Stimulated activated CD4-positive, alpha-beta T cell treated with anti-CD3 and anti-CD28 coated beads, Interleukin-4, amount 100 ng/mL, for 1 hour (primary cell): ENCODE measurements around the gene WFIKKN1.

Experiments
- DNase-seq: peaks from one replicate; pipeline ENCODE4 v3.0.0-alpha.2; 2020

WFIKKN1 gene

DNA sequence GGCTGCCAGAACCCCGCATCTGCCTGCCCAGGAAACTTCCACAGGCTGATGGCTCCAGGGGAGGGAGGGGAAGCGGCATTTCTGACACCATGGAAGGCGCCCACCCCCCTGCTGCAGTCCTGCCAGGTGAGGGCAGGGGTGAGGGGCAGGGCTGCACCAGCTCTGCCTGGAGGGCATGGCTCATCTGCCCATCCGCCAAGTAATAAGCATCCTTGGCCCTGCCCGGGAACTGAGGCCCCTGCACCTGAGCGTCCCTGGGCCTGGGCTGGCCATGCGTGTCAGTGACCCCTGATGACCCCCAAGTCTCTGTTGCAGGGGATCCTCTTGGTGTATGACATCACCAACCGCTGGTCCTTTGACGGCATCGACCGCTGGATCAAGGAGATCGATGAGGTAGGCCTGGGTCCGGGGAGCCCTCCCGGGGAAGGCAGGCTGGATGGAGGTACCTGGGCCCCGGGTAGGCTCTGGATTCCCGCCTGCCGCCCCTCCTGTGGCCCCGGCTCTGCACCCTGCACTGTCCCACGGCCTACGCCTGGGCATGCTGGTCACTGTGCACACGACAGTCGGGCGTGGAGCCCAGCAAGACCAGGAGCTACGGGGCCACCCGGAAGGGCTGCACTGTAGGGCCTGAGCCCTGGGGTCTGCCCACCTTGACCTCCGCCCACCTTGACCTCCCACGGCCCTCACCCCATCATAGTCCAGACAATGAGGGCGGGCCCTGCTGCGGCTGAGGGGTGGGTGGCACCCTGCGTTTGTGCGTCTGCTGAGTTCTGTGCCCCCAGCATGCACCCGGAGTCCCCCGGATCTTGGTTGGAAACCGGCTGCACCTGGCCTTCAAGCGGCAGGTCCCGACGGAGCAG, 5.4 kb upstream of the WFIKKN1 start:
- no peak for DNase-seq

DNA sequence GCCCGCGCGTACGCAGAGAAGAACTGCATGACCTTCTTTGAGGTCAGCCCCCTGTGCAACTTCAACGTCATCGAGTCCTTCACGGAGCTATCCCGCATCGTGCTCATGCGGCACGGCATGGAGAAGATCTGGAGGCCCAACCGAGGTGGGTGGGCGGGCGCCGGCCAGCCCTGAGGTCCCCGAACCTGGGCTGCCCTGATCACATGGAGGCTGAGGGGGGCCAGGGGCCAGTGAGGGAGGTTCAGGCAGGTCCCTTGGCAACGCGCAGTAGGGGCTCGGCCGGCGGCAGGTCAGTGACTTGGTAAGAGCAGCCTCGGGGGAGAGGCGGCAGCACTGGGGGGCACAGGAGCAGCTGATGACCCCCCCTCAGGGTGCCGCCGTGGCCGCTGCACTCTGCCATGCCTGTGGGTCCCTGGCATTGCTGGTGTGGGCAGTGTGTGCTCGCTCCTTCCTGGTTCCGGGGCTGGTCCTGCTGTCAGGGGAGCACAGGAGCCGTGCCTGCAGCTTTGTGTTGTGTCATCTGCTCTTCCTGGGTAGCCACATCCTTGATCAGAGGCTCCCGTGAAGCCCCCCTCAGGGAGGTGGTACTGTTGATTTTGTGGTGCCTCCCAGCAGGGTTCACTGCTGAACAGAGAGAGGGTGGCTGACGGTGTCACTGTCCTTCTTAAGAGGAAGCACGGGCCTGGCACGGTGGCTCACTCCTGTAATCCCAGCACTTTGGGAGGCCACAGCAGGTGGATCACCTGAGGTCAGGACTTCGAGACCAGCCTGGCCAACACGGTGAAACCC, 4.6 kb upstream of the WFIKKN1 start:
- no peak for DNase-seq

DNA sequence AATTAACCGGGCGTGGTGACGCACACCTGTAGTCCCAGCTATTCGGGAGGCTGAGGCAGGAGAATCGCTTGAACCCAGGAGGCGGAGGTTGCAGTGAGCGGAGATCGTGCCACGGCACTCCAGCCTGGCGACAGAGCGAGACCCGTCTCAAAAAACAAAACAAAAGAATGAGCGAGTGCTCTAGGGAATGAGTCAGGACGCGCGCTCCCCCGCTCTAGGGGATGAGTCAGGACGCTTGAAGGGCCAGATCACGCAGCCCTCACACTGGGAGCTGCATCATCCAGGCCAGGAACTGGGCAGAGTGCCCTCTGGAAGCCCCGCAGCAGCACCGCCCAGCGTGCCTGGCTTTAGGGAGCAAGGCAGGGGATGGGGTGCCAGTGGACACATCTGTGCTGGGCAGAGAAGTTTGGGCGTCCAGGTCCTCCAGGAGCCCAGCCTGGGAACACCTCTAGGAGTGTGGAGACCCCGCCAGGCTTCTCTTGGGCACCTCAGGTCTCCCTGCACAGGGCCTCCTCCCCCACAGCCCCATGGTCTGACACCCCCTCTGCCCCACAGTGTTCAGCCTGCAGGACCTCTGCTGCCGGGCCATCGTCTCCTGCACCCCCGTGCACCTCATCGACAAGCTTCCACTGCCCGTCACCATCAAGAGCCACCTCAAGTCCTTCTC, 3.9 kb upstream of the WFIKKN1 start:
- DNase-seq, result no peak

DNA sequence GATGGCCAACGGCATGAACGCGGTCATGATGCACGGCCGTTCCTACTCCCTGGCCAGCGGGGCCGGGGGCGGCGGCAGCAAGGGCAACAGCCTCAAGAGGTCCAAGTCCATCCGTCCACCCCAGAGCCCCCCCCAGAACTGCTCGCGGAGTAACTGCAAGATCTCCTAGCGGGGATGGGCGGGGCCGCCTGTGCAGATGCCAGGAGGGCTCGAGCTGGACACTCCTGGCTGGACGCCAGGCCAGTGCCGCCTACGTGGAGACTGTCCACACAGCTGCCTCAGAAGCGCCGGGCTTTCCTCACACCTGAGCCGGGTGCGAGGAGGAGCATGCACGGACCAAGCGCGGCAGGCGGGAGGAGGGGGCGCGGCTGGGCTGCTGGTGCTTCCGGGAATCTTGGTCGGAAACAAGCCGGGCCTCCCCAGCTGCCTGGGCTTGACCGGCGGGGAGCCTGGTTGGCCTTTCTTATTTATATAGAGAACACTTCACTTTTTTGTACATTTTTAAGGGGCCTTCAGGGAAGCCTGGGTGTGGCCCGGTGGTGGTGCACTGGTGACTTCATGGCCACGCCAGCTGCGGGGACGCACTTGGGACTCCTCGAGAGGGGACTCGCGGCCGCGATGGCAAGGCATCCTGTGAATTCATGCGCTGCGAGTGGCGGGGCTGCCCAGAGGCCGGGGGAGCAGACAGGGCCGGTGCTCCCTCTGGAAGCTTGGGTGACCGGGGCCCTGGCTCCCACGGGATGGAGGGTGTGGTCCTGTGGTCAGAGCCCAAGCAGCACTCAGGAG, 3.1 kb upstream of the WFIKKN1 start:
- no peak for DNase-seq

DNA sequence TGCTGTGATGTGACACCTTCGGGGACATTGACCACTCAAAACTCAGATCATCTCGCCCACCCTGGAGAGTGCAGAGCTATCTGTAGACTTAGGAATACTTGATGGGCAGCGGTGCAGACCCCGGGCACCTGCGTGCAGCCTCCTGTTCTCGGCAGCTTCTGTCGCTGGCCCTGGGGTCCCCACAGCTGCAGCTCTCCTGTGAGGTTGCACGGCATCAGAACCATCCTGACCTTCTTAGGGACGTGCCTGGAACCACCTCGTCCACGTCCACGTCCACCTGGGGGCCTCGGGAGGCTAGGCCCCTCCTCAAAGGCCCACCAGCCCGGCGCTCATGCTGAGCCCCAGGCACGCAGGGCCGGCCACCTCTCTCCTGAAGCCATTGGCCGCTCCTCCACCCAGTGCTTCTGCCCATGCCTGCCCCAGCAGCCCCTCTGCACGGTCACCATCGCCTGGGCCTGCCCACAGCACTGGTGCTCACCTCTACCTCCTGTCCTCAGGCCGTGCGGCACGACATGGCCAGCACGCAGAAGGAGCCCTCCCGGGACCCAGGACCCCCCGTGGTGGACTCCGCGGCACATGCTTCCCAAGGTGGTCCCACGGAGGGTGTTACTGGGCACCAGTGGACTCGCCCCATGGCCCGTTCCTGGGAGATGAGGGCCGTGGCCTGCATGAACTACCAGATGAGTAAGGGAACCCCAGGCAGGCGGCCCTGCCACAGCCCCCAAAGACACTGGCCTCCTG, 2.3 kb upstream of the WFIKKN1 start:
- DNase-seq, result no peak

DNA sequence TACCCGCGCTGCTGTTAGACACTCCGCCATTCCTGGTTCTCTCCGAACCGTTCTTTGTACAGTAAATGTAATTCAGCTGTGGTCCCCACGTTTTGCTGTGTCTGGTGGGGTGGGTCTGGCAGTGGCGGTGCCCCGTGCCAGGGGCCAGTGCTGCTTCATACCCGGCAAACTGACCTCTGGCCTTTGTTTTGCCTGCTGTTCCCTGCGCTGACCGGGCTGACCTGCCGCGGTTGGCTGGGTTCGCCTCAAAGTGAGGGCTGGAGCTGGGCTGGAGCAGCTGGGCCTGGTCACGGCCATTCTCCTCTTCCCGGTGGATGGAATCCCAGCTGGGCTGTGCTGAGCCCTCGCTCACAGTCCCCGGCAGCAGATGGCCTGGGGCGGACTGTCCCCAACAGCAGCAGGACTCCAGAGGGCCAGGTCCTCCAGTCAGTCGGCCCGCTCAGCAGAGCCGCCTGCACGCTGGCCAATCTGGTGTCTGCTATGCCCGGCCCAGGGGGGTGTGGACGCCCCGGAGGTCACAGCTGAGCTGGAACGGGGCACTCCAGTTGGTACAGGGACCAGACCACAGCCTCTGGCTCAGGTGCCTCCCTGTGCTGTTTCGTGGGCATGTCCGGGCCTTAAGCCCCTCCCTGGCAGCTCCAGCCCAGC, 1.5 kb upstream of the WFIKKN1 start:
- DNase-seq, result no peak

DNA sequence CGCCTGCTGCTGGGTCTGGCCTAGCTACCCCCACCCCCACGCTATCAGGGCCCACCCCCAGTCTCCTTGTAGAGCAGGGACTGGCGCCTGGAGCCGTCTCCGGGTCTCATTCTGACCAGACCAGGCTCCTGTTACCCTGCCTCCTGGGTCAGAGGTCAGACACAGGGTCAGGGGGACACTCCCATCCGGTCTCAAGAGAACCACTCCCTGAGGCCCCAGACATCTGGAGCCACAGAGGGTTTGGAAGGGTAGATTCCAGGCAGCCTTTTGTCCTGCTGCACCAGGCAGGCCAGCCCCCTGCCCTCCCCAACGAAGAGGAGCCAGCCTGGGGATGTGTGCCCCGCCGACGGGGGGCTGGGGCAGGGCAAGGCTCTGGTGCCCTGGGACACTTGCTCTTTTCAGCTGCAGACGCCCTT, 944 bp upstream of the WFIKKN1 start:
- DNase-seq, result no peak

DNA sequence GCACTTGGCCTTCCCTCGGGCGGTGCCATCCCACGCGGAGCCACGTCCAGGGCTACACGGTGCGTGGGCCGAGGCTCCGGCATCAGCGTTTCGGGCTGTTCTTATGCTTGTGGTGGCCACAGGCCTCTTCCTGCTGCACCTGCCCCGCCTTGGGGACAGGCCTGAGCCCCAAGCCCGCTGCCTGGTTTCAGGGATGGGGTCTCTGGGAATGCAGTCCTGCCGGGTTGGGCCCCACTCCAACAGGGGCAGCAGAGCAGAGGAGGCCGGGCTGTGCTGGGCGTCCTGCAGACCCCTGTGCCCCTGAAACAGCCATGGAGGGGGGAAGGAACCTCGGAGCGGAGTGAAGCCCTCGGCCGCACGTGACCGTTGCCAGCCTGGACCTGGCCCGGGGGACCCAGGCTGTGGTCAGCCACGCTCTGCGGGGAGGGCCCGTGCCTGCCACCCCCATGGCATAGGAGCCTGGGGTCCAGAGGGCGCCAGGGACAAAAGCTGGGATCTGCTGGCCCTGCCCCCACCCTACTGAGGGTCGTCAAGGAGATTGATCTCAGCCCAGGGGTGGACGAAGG, 453 bp upstream of the WFIKKN1 start:
- no peak for DNase-seq

DNA sequence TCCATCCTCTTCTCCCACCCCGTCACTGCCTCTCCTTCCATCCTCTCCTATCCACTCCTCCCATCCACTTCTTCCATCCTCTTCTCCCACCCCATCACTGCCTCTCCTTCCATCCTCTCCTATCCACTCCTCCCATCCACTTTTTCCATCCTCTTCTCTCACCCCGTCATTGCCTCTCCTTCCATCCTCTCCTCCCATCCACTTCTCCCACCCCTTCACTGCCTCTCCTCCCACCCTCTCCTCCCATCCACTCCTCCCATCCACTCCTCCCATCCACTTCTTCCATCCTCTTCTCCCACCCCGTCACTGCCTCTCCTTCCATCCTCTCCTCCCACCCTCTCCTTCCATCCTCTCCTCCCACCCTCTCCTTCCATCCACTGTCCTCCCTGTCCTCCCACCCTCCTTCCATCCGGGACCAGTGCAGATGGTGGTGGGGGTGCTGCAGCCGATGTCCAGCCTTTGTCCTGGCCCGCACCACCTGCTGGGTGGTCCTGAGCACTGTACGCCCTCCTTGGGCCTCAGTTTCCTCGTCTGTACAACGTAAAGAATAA, 1.1 kb downstream of the WFIKKN1 start:
- DNase-seq, result no peak

DNA sequence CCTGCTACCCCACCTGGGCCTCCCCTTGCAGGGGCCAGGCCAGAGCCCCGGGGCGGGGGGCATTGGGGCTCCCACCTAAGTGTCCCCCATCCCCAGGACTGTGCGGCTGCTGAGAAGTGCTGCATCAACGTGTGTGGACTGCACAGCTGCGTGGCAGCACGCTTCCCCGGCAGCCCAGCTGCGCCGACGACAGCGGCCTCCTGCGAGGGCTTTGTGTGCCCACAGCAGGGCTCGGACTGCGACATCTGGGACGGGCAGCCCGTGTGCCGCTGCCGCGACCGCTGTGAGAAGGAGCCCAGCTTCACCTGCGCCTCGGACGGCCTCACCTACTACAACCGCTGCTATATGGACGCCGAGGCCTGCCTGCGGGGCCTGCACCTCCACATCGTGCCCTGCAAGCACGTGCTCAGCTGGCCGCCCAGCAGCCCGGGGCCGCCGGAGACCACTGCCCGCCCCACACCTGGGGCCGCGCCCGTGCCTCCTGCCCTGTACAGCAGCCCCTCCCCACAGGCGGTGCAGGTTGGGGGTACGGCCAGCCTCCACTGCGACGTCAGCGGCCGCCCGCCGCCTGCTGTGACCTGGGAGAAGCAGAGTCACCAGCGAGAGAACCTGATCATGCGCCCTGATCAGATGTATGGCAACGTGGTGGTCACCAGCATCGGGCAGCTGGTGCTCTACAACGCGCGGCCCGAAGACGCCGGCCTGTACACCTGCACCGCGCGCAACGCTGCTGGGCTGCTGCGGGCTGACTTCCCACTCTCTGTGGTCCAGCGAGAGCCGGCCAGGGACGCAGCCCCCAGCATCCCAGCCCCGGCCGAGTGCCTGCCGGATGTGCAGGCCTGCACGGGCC, 1.9 kb downstream of the WFIKKN1 start:
- no peak for DNase-seq

DNA sequence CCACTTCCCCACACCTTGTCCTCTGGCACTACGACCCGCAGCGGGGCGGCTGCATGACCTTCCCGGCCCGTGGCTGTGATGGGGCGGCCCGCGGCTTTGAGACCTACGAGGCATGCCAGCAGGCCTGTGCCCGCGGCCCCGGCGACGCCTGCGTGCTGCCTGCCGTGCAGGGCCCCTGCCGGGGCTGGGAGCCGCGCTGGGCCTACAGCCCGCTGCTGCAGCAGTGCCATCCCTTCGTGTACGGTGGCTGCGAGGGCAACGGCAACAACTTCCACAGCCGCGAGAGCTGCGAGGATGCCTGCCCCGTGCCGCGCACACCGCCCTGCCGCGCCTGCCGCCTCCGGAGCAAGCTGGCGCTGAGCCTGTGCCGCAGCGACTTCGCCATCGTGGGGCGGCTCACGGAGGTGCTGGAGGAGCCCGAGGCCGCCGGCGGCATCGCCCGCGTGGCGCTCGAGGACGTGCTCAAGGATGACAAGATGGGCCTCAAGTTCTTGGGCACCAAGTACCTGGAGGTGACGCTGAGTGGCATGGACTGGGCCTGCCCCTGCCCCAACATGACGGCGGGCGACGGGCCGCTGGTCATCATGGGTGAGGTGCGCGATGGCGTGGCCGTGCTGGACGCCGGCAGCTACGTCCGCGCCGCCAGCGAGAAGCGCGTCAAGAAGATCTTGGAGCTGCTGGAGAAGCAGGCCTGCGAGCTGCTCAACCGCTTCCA, 2.7 kb downstream of the WFIKKN1 start:
- DNase-seq, result no peak

DNA sequence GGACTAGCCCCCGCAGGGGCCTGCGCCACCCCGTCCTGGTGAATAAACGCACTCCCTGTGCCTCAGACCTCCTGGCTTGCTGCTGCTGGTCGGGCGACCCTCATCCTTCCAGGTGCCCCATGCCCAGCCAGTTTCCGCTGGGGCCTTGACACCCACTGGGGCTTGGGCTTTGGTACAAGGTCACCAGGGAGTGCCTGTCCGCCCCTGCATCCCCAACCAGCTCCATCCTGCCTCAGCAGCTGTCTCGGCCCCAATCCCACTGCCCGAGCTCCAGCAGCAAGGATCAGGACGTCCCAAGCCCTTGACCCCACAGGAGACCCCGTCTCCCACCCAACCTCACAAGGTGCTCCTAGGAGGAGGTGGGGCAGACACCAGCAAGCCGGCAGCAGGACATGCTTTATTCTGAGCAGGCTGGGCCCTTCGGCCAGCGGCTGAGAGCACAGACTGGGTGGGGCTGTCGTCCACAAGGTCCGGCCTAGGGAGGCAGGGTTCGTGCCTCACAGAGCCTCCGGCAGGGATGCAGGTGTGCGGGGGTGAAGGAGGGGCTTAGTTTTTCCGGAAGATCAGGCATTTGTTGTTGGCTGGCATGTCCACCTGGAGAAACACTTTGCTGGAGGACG, 3.4 kb downstream of the WFIKKN1 start:
- DNase-seq, result no peak

DNA sequence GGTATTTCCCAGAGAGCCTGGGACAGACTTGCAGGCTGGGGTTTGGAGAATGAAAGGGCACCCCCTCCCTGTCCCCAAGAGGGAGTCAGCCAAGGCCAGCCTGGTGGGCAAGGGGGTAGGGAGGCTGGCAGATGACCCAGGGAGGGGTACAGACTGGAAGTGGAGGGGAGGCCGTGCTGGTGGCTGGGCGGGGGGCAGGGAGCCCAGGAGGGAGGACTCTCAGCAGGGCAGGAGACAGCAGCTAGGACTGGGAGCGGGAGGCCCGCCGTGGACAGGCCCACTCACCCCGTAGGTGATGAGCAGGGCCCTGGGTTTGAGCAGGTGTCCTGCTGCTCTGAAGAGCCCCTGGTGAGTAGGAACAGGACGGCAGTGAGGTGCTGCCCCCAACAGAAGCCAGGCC, 4.2 kb downstream of the WFIKKN1 start:
- no peak for DNase-seq

DNA sequence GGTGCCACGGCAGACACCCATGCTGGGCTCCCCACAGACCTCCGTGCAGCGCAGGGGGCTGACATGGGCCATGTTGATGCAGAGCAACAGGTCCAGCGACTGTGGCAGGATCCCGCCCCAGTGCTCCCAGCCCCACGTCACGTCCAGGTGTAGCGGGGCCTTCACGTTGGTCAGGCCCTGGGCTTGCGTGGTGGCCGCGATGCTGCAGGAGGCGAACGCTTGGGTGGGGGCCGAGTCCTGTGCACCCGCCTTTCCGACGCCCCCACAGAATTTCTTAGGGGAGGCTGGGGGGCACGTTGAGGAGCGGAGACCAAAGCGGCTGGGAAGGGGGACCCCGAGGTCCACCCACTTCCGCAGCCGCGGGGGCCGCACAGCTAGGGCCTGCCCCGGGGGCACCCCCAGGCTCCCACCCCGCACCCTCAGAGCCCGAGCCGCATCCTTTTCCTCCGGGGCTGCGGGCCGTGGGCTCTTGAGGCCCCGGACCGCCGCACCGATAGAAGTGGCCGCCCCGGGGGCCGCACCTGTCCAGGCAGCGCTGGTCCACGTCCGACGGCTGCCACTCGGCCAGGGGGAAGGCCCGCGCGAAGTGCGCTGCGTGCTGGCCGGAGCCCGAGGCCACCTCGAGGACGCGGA, 4.9 kb downstream of the WFIKKN1 start:
- DNase-seq, result no peak

DNA sequence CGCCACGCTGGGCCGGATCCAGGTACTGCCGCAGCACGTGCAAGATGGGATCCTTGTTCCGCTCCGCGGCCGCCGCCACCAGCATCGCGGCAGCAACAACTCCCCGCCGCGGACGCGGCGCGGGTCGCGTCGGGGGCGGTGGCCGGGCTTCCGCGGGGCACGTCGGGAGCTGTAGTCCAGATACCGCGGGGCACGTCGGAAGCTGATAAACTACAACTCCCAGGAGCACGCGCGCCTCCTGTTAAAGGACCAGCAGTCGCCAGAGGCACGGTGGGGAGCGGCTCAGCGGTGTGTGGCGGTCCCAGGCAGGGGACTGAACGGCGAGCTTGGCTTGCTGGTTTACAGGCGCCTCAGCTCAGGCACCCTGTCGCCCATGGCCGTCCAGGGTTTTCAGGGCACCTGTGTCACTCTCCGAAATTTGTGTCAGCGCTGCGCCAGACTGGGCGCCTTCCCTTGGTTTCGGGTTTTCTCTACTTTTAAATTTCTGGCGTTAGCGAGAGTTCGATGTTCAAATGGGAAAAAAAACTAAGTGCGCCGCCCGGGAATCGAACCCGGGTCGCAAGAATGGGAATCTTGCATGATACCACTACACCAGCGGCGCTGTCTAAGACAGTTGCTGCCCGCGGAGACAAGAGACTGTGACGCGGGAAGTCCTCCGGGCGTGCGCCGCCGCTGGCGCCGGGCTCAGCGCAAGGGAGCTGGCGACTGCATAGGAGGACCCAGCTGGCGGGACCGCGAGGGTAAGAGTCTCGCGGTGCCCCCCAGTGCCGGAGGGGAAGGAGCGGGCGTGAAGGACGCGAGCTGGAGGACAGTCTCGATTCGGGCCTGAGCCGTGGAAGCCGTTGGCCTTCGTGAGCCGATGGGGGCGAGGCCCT, 5.7 kb downstream of the WFIKKN1 start, which contains the start of gene METTL26:
TSS of gene METTL26 (minus strand) at position 100 of the 875 bp plus-strand sequence. CDS start at position 85, 15 bp downstream.
- DNase-seq, result peak; percentile 93

DNA sequence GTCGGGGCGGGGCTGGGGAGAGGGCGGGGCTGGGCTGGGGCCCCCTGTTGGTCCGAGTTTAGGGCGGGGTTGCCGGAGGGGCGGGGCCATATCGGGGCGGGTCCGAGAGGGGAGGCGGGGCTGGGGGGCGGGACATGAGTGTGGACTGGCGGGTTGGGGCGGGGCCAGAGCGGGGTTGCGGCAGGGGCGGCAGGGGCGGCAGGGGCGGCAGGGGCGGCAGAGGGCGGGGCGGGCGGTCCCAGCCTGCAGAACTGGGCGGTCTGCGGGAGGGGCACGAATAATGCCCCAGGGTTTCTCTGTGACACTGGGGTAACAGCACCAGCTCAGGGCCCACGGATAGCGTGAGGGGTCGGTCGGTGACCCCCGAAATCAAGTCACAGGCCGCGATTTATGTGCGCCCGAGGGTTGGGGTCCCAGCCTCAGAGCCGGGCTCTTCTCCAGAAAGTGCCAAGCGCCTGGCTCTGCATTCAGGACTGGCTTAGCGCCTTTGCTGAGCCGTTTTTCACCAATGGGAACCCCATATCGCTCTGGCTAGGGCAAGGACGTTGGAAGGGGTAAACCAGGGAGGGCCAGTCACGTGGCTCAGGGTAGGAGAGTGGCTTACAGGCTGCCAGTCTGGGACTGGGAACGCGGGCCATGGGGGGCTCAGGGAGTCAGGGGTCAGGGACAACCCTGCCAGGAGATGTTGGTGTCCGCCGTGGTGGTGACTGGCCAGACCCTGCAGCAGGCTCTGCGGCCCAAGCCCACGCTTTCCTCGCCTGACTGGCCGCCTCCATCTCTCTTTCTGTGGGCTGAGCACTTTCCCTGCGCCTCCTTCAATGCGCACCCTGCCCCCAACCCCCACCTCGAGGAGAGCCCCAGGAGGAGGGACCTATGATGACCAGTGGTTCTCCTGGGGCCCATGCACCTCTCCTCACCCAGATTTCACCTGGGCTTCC, 6.6 kb downstream of the WFIKKN1 start:
- DNase-seq, result peak; percentile 87
